NB4 (cell line): ENCODE results near the gene PPFIBP2.

Experiments
- DNase-seq: peaks from one replicate; pipeline ENCODE4 v3.0.0; 2010; ENCODE audit warnings: low read depth
- H3K4me3 ChIP-seq: one replicate; pipeline ENCODE4 v1.5.1; 2011; ENCODE audit warnings: mild to moderate bottlenecking, low read depth, low read length, moderate library complexity
- CTCF ChIP-seq: IDR thresholded peaks from one replicate; pipeline ENCODE4 v1.5.1; 2012; ENCODE audit warnings: low read depth, low read length
- MAX ChIP-seq: IDR thresholded peaks from 2 replicates; pipeline ENCODE4 v1.6.1; 2011; ENCODE audit warnings: low read depth, low read length
- MYC ChIP-seq: IDR thresholded peaks from 2 replicates; pipeline ENCODE4 v1.6.1; 2011; ENCODE audit warnings: low read depth, low read length
- POLR2A ChIP-seq: IDR thresholded peaks from 2 replicates; pipeline ENCODE4 v1.6.1; 2011; ENCODE audit warnings: mild to moderate bottlenecking; ENCODE audit not compliant: insufficient read length; ENCODE audit errors: extremely low read depth

PPFIBP2 gene

GRCh38 chr11:7578276-7578955, 64.6 kb downstream of the PPFIBP2 start:
- no peak overlapping the region for H3K4me3 ChIP-seq
- TF ChIP-seq CTCF (no peak), MAX (no peak), POLR2A (no peak), MYC (no peak)
- DNase-seq = no peak

- H3K4me3 ChIP-seq = no peak overlapping the region
- TF ChIP-seq MYC (no peak), MAX (no peak), CTCF (no peak), POLR2A (no peak)
- peak; percentile 44 for DNase-seq
Observed at GRCh38 chr11:7579361-7579791, 65.6 kb downstream of the PPFIBP2 start.

- TF ChIP-seq MAX = no peak
- TF ChIP-seq MYC = no peak
- TF ChIP-seq CTCF = no peak
- TF ChIP-seq POLR2A = no peak
- H3K4me3 ChIP-seq = no peak overlapping the region
- DNase-seq = no peak
Observed at GRCh38 chr11:7581021-7581590, 67.3 kb downstream of the PPFIBP2 start.

- DNase-seq = no peak
Observed at GRCh38 chr11:7582338-7582985, 68.7 kb downstream of the PPFIBP2 start.

GRCh38 chr11:7583248-7583647, 69.4 kb downstream of the PPFIBP2 start:
- TF ChIP-seq CTCF (no peak), MAX (no peak), MYC (no peak), POLR2A (no peak)
- no peak for DNase-seq
- no peak overlapping the region for H3K4me3 ChIP-seq

More at GRCh38 chr11:7582338-7582985, 68.7 kb downstream of the PPFIBP2 start:
- TF ChIP-seq MYC = no peak
- no peak for TF ChIP-seq MAX
- no peak overlapping the region for H3K4me3 ChIP-seq

- no peak overlapping the region for H3K4me3 ChIP-seq
- TF ChIP-seq MYC (no peak), POLR2A (no peak), MAX (no peak), CTCF (no peak)
- no peak for DNase-seq
Observed at GRCh38 chr11:7584910-7585309, 71.1 kb downstream of the PPFIBP2 start.
